HEK293 (cell line): ENCODE results near the gene NAPA.

Experiments
- CTCF ChIA-PET: fragments of 350-600 bp; formaldehyde crosslinking; extraction: SDS; loops from one replicate; lab custom pipeline; 2021; ENCODE audit warnings: antibody characterized with exemption; lab: Yijun Ruan, JAX
- POLR2A ChIA-PET: fragments of 300-600 bp; formaldehyde crosslinking; extraction: SDS; loops from one replicate; lab custom pipeline; 2020; ENCODE audit warnings: antibody characterized with exemption, inconsistent platforms; lab: Yijun Ruan, JAX
- H3K27ac ChIP-seq: fragments of 200-500 bp; sonication (Bioruptor generic); 2 replicates; pipeline ENCODE4 v1.5.1; 2014; ENCODE audit warnings: low read depth, low read length, control low read depth, inconsistent platforms; ENCODE audit errors: extremely low read depth
- H3K36me3 ChIP-seq, 2 experiments: fragments of 200-500 bp in 1 of 2; sonication (Bioruptor generic) in 1 of 2; 1 replicate in 1 of 2; 2 replicates in 1 of 2; pipeline ENCODE4 v1.5.1; 2014 to 2017; ENCODE audit warnings: inconsistent platforms in 2 of 2, low read length in 2 of 2; ENCODE audit not compliant: control insufficient read depth in 2 of 2, insufficient read depth in 1 of 2
- H3K4me1 ChIP-seq: fragments of 200-500 bp; sonication (Bioruptor generic); 2 replicates; pipeline ENCODE4 v1.5.1; 2014; ENCODE audit warnings: mild to moderate bottlenecking, low read length, inconsistent platforms; ENCODE audit not compliant: control insufficient read depth, insufficient read depth
- H3K4me3 ChIP-seq: 2 replicates; pipeline ENCODE4 v1.5.1; 2011; ENCODE audit warnings: low read depth, mild to moderate bottlenecking, control low read depth, low read length, moderate library complexity
- H3K9me3 ChIP-seq: fragments of 200-500 bp; sonication (Bioruptor generic); 2 replicates; pipeline ENCODE4 v1.5.1; 2014; ENCODE audit warnings: low read depth, low read length, inconsistent platforms; ENCODE audit not compliant: control insufficient read depth, insufficient read depth
- EGR2 ChIP-seq: fragments of 450-650 bp; formaldehyde crosslinking; IDR thresholded peaks from 2 replicates; pipeline ENCODE4 v1.5.1; 2016; ENCODE audit warnings: low read depth, missing biosample characterization, missing genetic modification characterization
- GLI2 ChIP-seq: fragments of 450-650 bp; formaldehyde crosslinking; IDR thresholded peaks from 2 replicates; pipeline ENCODE4; 2017; ENCODE audit warnings: missing biosample characterization, missing genetic modification characterization, low read depth, borderline replicate concordance
- HOXC10 ChIP-seq: sonication (generic); formaldehyde crosslinking; IDR thresholded peaks from 2 replicates; pipeline ENCODE4 v1.8.1; 2023; ENCODE audit warnings: mild to moderate bottlenecking, missing genetic modification reagents
- IKZF3 ChIP-seq: fragments of 450-650 bp; IDR thresholded peaks from 2 replicates; pipeline ENCODE4 v1.5.0; 2018; ENCODE audit warnings: missing biosample characterization, mild to moderate bottlenecking, missing genetic modification characterization, moderate library complexity
- PRDM1 ChIP-seq: fragments of 450-650 bp; formaldehyde crosslinking; IDR thresholded peaks from 2 replicates; pipeline ENCODE4; 2016; ENCODE audit warnings: missing biosample characterization, missing genetic modification characterization
- ZFHX2 ChIP-seq: fragments of 450-650 bp; formaldehyde crosslinking; conservative IDR thresholded peaks from 2 replicates; pipeline ENCODE4 v1.5.1; 2016; ENCODE audit warnings: missing biosample characterization, missing genetic modification characterization
- ZNF19 ChIP-seq: fragments of 450-650 bp; formaldehyde crosslinking; IDR thresholded peaks from 2 replicates; pipeline ENCODE4; 2016; ENCODE audit warnings: missing biosample characterization, missing genetic modification characterization, low read depth
- ZNF211 ChIP-seq: fragments of 450-650 bp; formaldehyde crosslinking; IDR thresholded peaks from 2 replicates; pipeline ENCODE4 v1.5.1; 2016; ENCODE audit warnings: low read depth, missing biosample characterization, missing genetic modification characterization
- ZNF292 ChIP-seq: fragments of 450-650 bp; formaldehyde crosslinking; IDR thresholded peaks from 2 replicates; pipeline ENCODE4 v1.5.1; 2016; ENCODE audit warnings: low read depth, missing biosample characterization, missing genetic modification characterization, borderline replicate concordance
- ZNF510 ChIP-seq: fragments of 450-650 bp; formaldehyde crosslinking; IDR thresholded peaks from 2 replicates; pipeline ENCODE4 v1.5.1; 2018; ENCODE audit warnings: mild to moderate bottlenecking, missing genetic modification characterization, missing biosample characterization; ENCODE audit not compliant: insufficient replicate concordance
- ZNF521 ChIP-seq: fragments of 450-650 bp; formaldehyde crosslinking; IDR thresholded peaks from 2 replicates; pipeline ENCODE4 v1.5.1; 2017; ENCODE audit warnings: missing biosample characterization, mild to moderate bottlenecking, missing genetic modification characterization
- ZNF558 ChIP-seq: fragments of 450-650 bp; formaldehyde crosslinking; IDR thresholded peaks from 2 replicates; pipeline ENCODE4 v1.5.1; 2016; ENCODE audit warnings: missing biosample characterization, missing genetic modification characterization
- ZNF600 ChIP-seq: fragments of 450-650 bp; formaldehyde crosslinking; IDR thresholded peaks from 2 replicates; pipeline ENCODE4 v1.5.1; 2016; ENCODE audit warnings: missing biosample characterization, missing genetic modification characterization
- ZNF654 ChIP-seq: fragments of 450-650 bp; formaldehyde crosslinking; IDR thresholded peaks from 2 replicates; pipeline ENCODE4 v1.5.1; 2016; ENCODE audit warnings: low read depth, missing biosample characterization, missing genetic modification characterization
- TF ChIP-seq, protein P1 (sequence below): fragments of 450-650 bp; formaldehyde crosslinking; IDR thresholded peaks from 2 replicates; pipeline ENCODE4 v1.5.1; 2016; ENCODE audit warnings: missing biosample characterization, missing genetic modification characterization
- TF ChIP-seq, protein P2 (sequence below): fragments of 450-650 bp; formaldehyde crosslinking; IDR thresholded peaks from 2 replicates; pipeline ENCODE4 v1.5.1; 2016; ENCODE audit warnings: missing biosample characterization, missing genetic modification characterization
- TF ChIP-seq, protein P3 (sequence below): fragments of 450-650 bp; formaldehyde crosslinking; IDR thresholded peaks from 2 replicates; pipeline ENCODE4 v1.5.1; 2016; ENCODE audit warnings: missing biosample characterization, missing genetic modification characterization
- TF ChIP-seq, protein P4 (sequence below): fragments of 450-650 bp; IDR thresholded peaks from 2 replicates; pipeline ENCODE4 v1.5.1; 2018; ENCODE audit warnings: missing biosample characterization, missing genetic modification characterization
- TF ChIP-seq, protein P5 (sequence below): fragments of 450-650 bp; formaldehyde crosslinking; IDR thresholded peaks from 2 replicates; pipeline ENCODE4 v1.5.1; 2016; ENCODE audit warnings: missing biosample characterization, missing genetic modification characterization, low read depth

The NAPA gene

DNA sequence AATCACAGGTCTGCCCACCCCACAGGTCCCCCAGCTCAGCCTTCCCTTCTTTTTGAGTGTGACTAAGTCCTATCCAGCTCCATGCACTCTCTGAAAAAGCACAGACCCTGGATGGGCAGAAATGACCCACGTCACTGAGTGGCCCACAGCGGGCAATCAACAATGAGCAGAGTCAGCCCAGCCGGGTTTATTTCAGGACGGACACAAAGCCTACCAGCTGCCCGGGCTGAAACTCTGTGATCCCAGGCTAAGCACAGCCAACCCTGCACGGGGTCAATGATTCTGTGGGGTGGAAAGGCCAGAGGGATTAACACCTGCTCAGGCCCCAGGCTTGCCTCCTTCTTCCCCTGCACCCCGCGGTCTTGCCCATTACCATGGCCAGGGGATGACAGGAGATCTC lies 8.4 kb downstream of the NAPA start (continued):
- TF ChIP-seq IKZF3 (tag by site-specific recombination) (no peak), ZNF292 (no peak), ZFHX2 (tag by site-specific recombination) (no peak)

DNA sequence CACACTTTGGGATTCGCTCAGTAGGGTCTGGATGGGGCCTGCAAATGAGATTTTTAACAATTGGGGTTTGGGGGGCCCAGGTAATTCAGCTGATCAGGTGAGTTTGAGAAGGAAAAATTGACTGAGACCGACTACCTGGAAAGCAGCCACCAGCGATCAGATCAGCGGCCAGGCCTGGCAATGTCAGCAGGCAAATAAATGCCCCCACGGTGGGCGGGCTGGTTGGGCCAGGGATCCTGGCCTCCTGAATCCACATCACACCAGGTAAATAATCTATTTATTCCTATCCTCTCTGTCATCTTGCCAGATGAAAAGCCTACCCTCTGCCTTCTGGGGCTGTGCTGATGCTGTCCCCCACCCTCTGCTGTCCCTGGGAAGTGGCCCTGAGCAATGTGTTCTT lies 9.4 kb downstream of the NAPA start:
- Histone ChIP-seq H3K4me1 (no peaks in the 10 kb centered on the region), H3K4me3 (no peak overlapping the region), H3K36me3 (peaks cover 20 to 61% of the 10 kb centered on the region in 2 experiments), H3K9me3 (no peaks in the 10 kb centered on the region), H3K27ac (no peak overlapping the region)
- POLR2A ChIA-PET = no interaction called here
- CTCF ChIA-PET = interaction anchor here (1.5 kb wide), 1 partner anchor 10 kb away, joined by 4 read pairs; the partner anchor contains the start of gene NAPA
- TF ChIP-seq, protein P1, sequence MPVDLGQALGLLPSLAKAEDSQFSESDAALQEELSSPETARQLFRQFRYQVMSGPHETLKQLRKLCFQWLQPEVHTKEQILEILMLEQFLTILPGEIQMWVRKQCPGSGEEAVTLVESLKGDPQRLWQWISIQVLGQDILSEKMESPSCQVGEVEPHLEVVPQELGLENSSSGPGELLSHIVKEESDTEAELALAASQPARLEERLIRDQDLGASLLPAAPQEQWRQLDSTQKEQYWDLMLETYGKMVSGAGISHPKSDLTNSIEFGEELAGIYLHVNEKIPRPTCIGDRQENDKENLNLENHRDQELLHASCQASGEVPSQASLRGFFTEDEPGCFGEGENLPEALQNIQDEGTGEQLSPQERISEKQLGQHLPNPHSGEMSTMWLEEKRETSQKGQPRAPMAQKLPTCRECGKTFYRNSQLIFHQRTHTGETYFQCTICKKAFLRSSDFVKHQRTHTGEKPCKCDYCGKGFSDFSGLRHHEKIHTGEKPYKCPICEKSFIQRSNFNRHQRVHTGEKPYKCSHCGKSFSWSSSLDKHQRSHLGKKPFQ (tag by site-specific recombination) = no peak
- TF ChIP-seq, protein P2, sequence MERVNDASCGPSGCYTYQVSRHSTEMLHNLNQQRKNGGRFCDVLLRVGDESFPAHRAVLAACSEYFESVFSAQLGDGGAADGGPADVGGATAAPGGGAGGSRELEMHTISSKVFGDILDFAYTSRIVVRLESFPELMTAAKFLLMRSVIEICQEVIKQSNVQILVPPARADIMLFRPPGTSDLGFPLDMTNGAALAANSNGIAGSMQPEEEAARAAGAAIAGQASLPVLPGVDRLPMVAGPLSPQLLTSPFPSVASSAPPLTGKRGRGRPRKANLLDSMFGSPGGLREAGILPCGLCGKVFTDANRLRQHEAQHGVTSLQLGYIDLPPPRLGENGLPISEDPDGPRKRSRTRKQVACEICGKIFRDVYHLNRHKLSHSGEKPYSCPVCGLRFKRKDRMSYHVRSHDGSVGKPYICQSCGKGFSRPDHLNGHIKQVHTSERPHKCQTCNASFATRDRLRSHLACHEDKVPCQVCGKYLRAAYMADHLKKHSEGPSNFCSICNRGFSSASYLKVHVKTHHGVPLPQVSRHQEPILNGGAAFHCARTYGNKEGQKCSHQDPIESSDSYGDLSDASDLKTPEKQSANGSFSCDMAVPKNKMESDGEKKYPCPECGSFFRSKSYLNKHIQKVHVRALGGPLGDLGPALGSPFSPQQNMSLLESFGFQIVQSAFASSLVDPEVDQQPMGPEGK (tag by site-specific recombination) = no peak
- TF ChIP-seq, protein P3, sequence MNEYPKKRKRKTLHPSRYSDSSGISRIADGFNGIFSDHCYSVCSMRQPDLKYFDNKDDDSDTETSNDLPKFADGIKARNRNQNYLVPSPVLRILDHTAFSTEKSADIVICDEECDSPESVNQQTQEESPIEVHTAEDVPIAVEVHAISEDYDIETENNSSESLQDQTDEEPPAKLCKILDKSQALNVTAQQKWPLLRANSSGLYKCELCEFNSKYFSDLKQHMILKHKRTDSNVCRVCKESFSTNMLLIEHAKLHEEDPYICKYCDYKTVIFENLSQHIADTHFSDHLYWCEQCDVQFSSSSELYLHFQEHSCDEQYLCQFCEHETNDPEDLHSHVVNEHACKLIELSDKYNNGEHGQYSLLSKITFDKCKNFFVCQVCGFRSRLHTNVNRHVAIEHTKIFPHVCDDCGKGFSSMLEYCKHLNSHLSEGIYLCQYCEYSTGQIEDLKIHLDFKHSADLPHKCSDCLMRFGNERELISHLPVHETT = no peak
- TF ChIP-seq ZNF558 = no peak
- TF ChIP-seq EGR2 (tag by site-specific recombination) = no peak
- TF ChIP-seq ZNF211 (tag by site-specific recombination) = no peak
- TF ChIP-seq HOXC10 (CRISPR knock-in tag) = no peak
- no peak for TF ChIP-seq ZNF600 (tag by site-specific recombination)
- no peak for TF ChIP-seq ZNF510 (tag by site-specific recombination)
- TF ChIP-seq, protein P4, sequence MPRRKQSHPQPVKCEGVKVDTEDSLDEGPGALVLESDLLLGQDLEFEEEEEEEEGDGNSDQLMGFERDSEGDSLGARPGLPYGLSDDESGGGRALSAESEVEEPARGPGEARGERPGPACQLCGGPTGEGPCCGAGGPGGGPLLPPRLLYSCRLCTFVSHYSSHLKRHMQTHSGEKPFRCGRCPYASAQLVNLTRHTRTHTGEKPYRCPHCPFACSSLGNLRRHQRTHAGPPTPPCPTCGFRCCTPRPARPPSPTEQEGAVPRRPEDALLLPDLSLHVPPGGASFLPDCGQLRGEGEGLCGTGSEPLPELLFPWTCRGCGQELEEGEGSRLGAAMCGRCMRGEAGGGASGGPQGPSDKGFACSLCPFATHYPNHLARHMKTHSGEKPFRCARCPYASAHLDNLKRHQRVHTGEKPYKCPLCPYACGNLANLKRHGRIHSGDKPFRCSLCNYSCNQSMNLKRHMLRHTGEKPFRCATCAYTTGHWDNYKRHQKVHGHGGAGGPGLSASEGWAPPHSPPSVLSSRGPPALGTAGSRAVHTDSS (tag by site-specific recombination) = no peak
- no peak for TF ChIP-seq ZNF521 (tag by site-specific recombination)
- no peak for TF ChIP-seq ZNF19 (tag by site-specific recombination)

DNA sequence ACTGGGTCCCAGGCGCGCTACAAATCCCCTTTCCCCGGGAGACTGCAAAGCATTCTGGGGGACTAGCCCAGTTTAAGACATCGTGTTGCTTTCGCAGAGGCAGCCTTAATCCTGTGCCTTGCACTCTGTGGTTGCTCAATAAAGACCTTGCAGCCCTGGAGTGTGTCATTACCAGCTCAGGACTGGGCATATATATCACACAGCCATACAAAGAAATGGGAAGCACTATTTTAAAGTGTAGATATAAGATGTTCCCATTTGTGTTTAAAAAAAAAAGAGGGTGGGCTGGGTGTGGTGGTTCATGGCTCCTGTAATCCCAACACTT lies 11.1 kb downstream of the NAPA start:
- POLR2A ChIA-PET = interaction anchor here (1.1 kb wide), 1 partner anchor 20 kb away, joined by 3 read pairs; the partner anchor contains the start of gene KPTN
- TF ChIP-seq PRDM1 = no peak
- no peak for TF ChIP-seq ZNF654 (tag by site-specific recombination)
- no peak for TF ChIP-seq GLI2
- TF ChIP-seq, protein P5, sequence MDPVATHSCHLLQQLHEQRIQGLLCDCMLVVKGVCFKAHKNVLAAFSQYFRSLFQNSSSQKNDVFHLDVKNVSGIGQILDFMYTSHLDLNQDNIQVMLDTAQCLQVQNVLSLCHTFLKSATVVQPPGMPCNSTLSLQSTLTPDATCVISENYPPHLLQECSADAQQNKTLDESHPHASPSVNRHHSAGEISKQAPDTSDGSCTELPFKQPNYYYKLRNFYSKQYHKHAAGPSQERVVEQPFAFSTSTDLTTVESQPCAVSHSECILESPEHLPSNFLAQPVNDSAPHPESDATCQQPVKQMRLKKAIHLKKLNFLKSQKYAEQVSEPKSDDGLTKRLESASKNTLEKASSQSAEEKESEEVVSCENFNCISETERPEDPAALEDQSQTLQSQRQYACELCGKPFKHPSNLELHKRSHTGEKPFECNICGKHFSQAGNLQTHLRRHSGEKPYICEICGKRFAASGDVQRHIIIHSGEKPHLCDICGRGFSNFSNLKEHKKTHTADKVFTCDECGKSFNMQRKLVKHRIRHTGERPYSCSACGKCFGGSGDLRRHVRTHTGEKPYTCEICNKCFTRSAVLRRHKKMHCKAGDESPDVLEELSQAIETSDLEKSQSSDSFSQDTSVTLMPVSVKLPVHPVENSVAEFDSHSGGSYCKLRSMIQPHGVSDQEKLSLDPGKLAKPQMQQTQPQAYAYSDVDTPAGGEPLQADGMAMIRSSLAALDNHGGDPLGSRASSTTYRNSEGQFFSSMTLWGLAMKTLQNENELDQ (tag by site-specific recombination) = no peak
- TF ChIP-seq, all 188 proteins: peak for 0
- peaks cover 20 to 70% of the 10 kb centered on the region in 2 experiments for H3K36me3 ChIP-seq
- H3K4me1 ChIP-seq = no peaks in the 10 kb centered on the region
- no peak overlapping the region for H3K4me3 ChIP-seq
- H3K9me3 ChIP-seq = no peaks in the 10 kb centered on the region
- H3K27ac ChIP-seq = 0 out of 2 replicates have a peak overlapping the region, but pooled peaks have one; percentile 16
- CTCF ChIA-PET = interaction anchor here (0.6 to 3.3 kb wide), 4 partner anchors 9 to 285 kb away, joined by 3 to 14 read pairs (median 4); partner anchors contain the start of genes KPTN and NAPA
